Measurements from ENCODE around the gene ARHGAP26. TPM values are rescaled to one million over a fixed set of nuclear protein-coding genes. Genes with fewer than 3 reads are reported as not detected.

ARHGAP26 gene
- total RNA-seq, 4 donors from 2014 or later, result 12.4 to 49.5 (median 31.8) TPM

DNA sequence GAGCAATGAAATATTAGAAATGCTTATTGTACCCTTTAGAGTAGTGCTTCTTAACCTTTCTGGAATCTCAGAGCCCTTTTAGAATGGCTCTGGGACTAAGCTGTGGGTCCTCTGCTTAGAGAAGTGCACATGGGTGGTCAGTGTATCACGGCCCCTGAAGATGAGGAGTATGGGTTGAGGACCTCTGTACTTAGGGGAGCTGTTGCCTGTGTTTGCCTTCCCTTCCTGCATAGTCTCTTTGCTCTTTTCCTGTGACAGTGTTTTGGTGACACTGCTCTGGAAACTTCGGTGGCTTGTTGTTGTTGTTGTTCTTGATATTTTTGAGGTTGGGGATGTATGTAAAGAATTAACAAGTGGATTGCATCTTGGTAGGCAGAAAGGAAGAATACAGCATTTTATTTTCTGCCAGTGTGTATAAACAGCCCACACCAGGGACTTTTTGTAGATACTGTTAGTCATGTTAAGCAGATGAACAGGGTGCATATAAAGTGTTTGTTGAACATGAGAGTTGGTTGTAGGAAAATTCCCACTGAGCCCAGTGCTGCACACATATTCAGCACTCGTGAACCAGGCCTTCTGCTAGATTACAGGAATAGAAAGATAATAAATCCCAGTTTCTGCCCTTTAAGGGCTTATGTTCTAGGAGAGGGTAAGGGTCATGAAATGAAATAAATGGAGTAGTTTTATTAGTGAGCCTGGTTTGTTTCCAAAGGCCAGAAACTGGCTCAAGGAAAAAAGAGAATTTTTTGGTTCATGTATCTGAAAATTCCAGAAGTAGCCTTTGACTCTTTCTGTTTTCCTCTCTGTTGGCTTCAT is 199.7 kb downstream of the ARHGAP26 start:
- Histone ChIP-seq H3K4me3 (no peak overlapping the region), H3K27me3 (no peaks in the 10 kb centered on the region), H3K36me3 (no peaks in the 10 kb centered on the region), H3K4me1 (no peaks in the 10 kb centered on the region), H3K27ac (no peak overlapping the region), H3K9me3 (no peaks in the 10 kb centered on the region)
- no peak for TF ChIP-seq CTCF (IDR thresholded peaks at IDR 0.05)
- TF ChIP-seq POLR2A (IDR thresholded peaks at IDR 0.05), result no peak
- DNase-seq, result no peak
- intact Hi-C loops (cut with DNase I; ENCODE audit: low total_unique reads), result no loop called here

GRCh38 chr5:142970440-142971030 is 200.4 kb downstream of the ARHGAP26 start:
- Histone ChIP-seq H3K27ac (peak overlapping the region in 1 of 2 donors; percentile 5), H3K4me3 (no peak overlapping the region), H3K9me3 (no peaks in the 10 kb centered on the region), H3K4me1 (no peaks in the 10 kb centered on the region), H3K27me3 (no peaks in the 10 kb centered on the region), H3K36me3 (no peaks in the 10 kb centered on the region)
- no peak for DNase-seq
- TF ChIP-seq CTCF (IDR thresholded peaks at IDR 0.05) (no peak), POLR2A (IDR thresholded peaks at IDR 0.05) (no peak)
- intact Hi-C loops (cut with DNase I; ENCODE audit: low total_unique reads), result no loop called here

- Histone ChIP-seq H3K9me3 (no peaks in the 10 kb centered on the region), H3K4me1 (no peaks in the 10 kb centered on the region), H3K27me3 (no peaks in the 10 kb centered on the region), H3K27ac (no peak overlapping the region), H3K4me3 (no peak overlapping the region), H3K36me3 (no peaks in the 10 kb centered on the region)
- DNase-seq, result no peak
- intact Hi-C loops (cut with DNase I; ENCODE audit: low total_unique reads), result no loop called here
- TF ChIP-seq CTCF (IDR thresholded peaks at IDR 0.05), result no peak
- TF ChIP-seq POLR2A (IDR thresholded peaks at IDR 0.05), result no peak
Measured at GRCh38 chr5:142971303-142972013, 201.3 kb downstream of the ARHGAP26 start.

GRCh38 chr5:142972064-142972570 is 201.9 kb downstream of the ARHGAP26 start:
- Histone ChIP-seq H3K27me3 (no peaks in the 10 kb centered on the region), H3K4me3 (no peak overlapping the region), H3K27ac (no peak overlapping the region), H3K9me3 (no peaks in the 10 kb centered on the region), H3K36me3 (no peaks in the 10 kb centered on the region), H3K4me1 (no peaks in the 10 kb centered on the region)
- intact Hi-C loops (cut with DNase I; ENCODE audit: low total_unique reads), result no loop called here
- TF ChIP-seq CTCF (IDR thresholded peaks at IDR 0.05) (no peak), POLR2A (IDR thresholded peaks at IDR 0.05) (no peak)
- DNase-seq, result no peak
